NT2/D1 (cell line): ENCODE results near the gene BCL6.

Experiments
- SUZ12 ChIP-seq: IDR thresholded peaks from 2 replicates; pipeline ENCODE4 v1.6.1; 2011; ENCODE audit not compliant: insufficient read length, insufficient read depth; ENCODE audit errors: extremely low read depth
- YY1 ChIP-seq: IDR thresholded peaks from 2 replicates; pipeline ENCODE4 v1.6.1; 2011; ENCODE audit not compliant: insufficient read length, insufficient read depth

- TF ChIP-seq YY1 (no peak), SUZ12 (no peak)
Observed at GRCh38 chr3:187778726-187779125, 33.5 kb upstream of the BCL6 start.
